ENCODE results near the gene ZHX3.

Gene ZHX3

DNA sequence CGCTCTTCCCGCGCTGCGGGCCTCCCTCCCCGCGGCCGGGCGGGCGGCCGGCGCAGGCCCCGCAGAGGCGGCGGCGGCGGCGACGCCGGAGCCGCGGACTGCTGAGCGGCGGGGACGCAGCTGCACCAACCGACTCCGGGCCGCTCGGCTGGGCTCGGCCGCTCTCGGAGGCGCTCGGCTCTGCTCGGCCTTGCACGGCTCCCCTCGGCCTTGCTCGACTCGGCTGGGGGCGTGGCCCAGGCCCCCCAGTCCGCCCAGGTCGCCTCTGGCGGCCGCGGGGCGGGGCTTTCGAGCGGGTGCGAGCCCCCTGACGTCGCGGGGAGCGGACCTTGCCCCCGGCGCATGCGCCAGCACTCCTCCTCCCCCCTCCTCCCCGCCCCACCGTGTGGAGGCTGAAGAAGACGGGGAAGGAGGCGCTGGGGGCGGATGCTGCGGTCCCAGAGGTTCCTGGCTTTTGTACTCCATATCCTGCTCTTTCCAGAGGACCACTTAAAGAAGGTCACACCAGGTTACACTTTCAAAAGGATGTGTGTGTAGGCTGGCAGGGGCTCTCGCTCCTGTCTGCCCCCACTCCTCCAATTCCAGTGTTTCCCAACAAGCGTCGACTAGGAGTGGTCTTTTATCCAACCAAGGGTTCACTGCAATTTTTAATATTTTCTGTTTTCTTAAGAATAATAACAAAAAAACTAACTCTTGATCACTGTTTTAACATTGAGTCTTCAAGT is at the start of gene ZHX3:
Gene ZHX3, minus strand, starts transcription at position 186 of the 725 bp plus-strand sequence. CDS start 112,815 bp downstream, outside the sequence.
- DNase-seq, result peak; percentile 93
- in situ Hi-C loops (cut with MboI; ENCODE audit: low pct_unique_long_range_greater_than_20kb, low sequenced_read_pairs), result no loop called here

- in situ Hi-C loops (cut with MboI; ENCODE audit: low pct_unique_long_range_greater_than_20kb, low sequenced_read_pairs), result no loop called here
- DNase-seq, result no peak
These were observed 49.8 kb upstream of the ZHX3 start for GRCh38 chr20:41367393-41367695.

- DNase-seq, result no peak
- in situ Hi-C loops (cut with MboI; ENCODE audit: low pct_unique_long_range_greater_than_20kb, low sequenced_read_pairs), result no loop called here
These were observed 49.2 kb upstream of the ZHX3 start, which contains the start of gene EMILIN3 for GRCh38 chr20:41366546-41367392. TSS of gene EMILIN3 (minus strand) at chr20:41366818. CDS start at chr20:41366634, 184 bp downstream.

GRCh38 chr20:41365777-41366545 is 48.4 kb upstream of the ZHX3 start:
- DNase-seq, result no peak
- in situ Hi-C loops (cut with MboI; ENCODE audit: low pct_unique_long_range_greater_than_20kb, low sequenced_read_pairs), result no loop called here

DNA sequence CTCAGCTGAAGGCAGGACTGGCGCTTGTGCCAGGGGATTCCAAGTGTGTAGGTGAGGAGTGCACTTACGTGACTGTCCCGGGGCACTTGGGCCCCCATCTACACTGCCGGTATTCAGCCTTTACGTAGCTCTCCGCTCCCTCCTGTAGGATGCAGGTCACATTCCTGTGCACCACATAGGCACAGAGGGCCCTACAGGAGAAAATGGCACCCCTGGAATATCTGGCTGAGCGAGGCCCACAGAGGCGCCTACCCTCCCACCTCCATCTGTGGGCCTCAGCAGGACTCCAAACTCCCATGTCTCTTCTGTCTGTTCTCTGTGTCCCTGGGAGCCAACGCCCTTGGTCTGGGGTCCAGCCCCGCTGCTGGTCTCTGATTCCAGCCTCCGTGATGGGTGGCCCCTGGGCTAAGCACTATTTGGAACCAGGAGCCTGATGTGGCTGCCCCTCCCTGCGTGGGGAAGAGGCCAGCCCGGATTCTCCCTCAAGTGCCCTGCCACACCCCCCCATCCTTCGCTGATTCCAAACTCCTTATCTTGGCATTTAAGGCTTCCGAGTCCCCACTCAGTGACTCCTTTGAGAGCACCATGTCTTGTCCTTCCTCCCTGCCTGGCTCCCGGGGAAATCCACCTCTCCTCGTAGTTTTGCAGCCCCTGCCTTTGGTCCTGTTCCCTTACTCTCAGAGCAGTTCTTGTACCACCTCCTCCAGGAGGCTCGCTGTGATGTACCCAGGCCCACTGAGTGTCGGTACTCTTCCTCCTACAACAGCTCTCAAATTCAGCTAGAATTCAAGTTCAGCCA is 47.6 kb upstream of the ZHX3 start:
- in situ Hi-C loops (cut with MboI; ENCODE audit: low pct_unique_long_range_greater_than_20kb, low sequenced_read_pairs), result no loop called here

DNA sequence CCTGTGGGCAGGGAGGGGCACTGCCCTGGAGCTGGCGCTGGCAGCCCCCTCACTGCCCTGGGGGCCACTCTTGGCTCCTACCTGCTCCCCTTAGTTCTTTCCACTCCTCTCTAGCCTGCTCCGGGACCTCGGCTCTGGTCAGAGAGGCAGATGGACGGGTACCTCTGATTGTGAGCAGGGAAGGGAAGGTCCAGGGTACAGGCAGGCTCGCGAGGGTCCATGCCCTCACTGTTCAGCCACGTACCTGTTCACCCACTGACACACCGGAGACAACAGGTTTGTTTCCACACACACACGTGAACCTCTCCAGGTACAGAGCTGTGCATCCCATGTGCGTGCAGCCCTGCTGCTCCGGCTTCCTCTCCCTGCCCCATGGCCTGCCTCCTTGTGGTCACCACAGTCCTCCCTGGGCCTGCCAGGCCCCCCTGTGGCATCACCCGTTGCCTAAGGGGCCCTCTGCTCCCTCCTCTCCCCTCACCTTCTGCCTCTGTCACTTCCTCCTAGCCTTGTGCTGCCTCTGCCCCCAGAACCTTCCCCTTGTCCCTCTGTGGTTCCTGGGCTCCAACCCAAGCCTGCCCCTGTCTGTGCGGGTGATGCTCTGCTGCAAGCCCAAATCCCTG is 46.8 kb upstream of the ZHX3 start:
- DNase-seq, result no peak
- in situ Hi-C loops (cut with MboI; ENCODE audit: low pct_unique_long_range_greater_than_20kb, low sequenced_read_pairs), result no loop called here

More for the DNA sequence above, 47.6 kb upstream of the ZHX3 start:
- DNase-seq, result no peak

- in situ Hi-C loops (cut with MboI; ENCODE audit: low pct_unique_long_range_greater_than_20kb, low sequenced_read_pairs), result no loop called here
These were observed 46.1 kb upstream of the ZHX3 start for GRCh38 chr20:41363601-41364000.

DNA sequence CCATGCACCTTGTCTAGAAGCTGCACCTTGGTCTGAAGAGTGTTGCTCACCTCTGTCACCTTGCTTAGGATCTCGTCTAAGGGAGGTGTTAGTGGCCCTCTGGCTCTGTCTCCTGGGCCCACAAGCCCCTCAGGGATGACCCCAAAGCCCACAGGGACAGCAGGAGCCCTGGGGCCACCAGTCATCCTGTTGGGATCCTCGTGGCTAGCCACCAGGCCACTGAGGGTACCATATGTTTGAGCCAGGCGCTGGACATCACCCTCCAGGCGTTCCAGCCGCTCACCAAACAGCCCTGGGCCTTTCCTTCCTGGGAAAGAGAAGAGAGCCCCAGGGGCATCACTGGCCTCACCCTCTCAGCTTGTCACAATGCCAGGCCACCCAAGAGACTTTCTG is 45.2 kb upstream of the ZHX3 start:
- in situ Hi-C loops (cut with MboI; ENCODE audit: low pct_unique_long_range_greater_than_20kb, low sequenced_read_pairs), result no loop called here
- DNase-seq, result no peak

More at GRCh38 chr20:41363601-41364000, 46.1 kb upstream of the ZHX3 start:
- no peak for DNase-seq

- DNase-seq, result no peak
- in situ Hi-C loops (cut with MboI; ENCODE audit: low pct_unique_long_range_greater_than_20kb, low sequenced_read_pairs), result no loop called here
These were observed 44.5 kb upstream of the ZHX3 start for GRCh38 chr20:41361757-41362747.

GRCh38 chr20:41360831-41361756 is 43.6 kb upstream of the ZHX3 start:
- in situ Hi-C loops (cut with MboI; ENCODE audit: low pct_unique_long_range_greater_than_20kb, low sequenced_read_pairs), result no loop called here
- no peak for DNase-seq

- in situ Hi-C loops (cut with MboI; ENCODE audit: low pct_unique_long_range_greater_than_20kb, low sequenced_read_pairs), result no loop called here
- DNase-seq, result no peak
These were observed 42.0 kb upstream of the ZHX3 start for GRCh38 chr20:41359541-41360011.

GRCh38 chr20:41358717-41359116 is 41.2 kb upstream of the ZHX3 start:
- no peak for DNase-seq
- in situ Hi-C loops (cut with MboI; ENCODE audit: low pct_unique_long_range_greater_than_20kb, low sequenced_read_pairs), result no loop called here

DNA sequence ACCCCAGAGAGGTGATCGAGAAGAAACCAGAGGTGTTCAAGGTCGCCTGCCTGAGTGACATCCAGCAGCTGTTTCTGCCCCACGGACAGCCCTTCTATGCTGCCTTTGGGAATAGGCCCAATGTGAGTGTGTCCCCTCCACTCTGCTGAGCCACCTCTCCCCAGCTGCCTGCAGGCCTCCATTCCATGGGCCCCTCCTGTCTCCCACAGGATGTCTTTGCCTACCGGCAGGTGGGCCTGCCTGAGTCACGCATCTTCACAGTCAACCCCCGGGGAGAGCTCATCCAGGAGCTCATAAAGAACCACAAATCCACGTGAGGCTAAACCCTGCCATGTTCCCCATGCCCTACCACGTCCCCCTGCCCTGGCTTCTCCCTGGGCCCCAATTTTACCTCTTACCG is 40.7 kb upstream of the ZHX3 start:
- DNase-seq, result no peak
- in situ Hi-C loops (cut with MboI; ENCODE audit: low pct_unique_long_range_greater_than_20kb, low sequenced_read_pairs), result no loop called here

DNA sequence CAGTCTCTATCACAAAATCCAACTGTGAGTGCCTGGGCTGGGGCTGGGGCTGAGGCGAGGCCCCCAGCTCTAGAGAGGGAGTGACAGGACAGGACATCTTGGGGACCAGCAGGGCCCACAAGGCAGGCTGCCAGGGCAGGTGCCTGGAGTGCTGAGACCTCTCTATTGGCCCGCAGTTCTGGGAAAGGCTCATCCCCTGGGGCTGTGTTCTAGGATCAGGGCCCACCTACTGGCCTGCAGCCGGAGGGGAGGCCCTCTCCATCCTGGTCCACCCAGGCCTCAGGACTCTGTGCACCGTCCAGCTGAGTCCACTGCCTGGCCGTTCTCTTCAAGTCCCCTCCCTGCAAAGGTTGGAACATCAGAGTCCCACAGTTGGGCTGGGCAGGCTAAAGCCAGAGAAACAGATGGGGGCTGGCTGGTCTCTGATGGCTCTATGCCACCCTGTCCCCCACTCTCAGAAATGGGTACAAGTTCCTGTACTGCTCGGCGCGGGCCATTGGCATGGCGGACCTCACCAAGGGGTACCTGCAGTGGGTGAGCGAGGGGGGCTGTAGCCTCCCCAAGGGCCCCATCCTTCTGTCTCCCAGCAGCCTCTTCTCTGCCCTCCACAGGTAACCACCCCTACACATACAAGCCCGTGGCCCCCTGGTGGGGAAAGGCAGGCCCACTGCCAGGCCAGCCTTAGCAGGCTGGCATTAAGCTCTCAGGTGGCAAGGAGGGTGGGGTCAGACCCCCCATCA is 40.1 kb upstream of the ZHX3 start:
- DNase-seq, result no peak
- in situ Hi-C loops (cut with MboI; ENCODE audit: low pct_unique_long_range_greater_than_20kb, low sequenced_read_pairs), result no loop called here

DNA sequence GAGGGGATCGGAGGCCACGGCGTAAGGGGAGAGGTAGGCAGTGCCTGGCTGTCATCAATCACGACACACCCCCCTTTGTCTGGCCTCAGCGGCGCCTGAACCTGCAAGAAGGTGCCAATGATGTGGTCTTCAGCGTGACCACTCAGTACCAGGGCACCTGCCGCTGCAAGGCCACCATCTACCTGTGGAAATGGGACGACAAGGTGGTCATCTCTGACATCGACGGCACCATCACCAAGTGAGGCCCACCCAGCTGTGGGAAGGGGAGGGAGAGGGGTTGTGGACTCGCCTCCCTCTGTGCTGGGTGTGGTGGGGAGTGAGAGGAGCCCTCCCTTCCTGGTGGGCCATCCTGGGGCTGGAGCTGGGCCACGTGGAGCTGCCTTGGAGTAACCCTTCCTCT is 39.4 kb upstream of the ZHX3 start:
- in situ Hi-C loops (cut with MboI; ENCODE audit: low pct_unique_long_range_greater_than_20kb, low sequenced_read_pairs), result no loop called here

More for the DNA sequence above, 39.4 kb upstream of the ZHX3 start:
- DNase-seq, result no peak

Measured in KBM-7 (cell line).